GM18868 (cell line): Measurements from ENCODE around the gene WDR59.
A peak's percentile ranks its signal among the peaks of the same experiment; 100 is the strongest.

Experiments
- ATAC-seq: cut with Tn5 transposase; IDR thresholded peaks from one replicate; pipeline ENCODE4 v1.9.1; 2021; ENCODE audit warnings: mild to moderate bottlenecking, moderate library complexity; ENCODE audit not compliant: unreplicated experiment

The WDR59 gene

DNA sequence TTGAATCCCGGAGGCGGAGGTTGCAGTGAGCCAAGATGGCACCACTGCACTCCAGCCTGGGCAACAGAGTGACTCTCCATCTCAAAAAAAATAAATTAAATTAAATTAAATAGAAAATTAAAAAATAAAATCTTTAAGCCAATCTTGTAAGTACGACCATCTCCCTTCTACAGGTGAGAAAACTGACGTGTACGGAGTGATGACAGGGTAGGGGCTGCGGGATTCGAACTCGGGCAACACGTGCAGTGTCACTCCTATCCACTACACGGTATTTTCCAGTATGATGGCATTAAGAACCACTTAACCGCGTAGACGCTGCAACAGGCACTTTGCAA lies 762 bp downstream of the WDR59 start:
- no peak for ATAC-seq

DNA sequence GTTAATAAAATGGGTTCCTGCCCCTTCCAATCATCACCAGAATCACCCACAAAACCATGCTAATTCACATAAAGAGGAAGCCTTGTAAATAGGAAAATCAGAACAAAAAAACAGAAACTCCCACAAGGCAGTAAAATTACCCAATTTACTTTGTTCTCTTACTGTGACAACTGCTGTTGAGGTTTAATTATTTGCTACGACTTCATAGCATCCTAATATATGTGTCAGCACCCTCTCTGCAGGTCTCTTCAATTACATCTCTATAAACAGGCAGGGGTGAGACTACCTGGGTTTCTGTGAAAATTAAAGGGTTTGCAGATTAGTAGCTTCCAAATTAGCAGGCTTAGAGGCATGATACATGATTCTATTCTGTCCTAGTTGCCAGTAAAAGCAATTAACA lies 2.7 kb downstream of the WDR59 start:
- no peak for ATAC-seq

DNA sequence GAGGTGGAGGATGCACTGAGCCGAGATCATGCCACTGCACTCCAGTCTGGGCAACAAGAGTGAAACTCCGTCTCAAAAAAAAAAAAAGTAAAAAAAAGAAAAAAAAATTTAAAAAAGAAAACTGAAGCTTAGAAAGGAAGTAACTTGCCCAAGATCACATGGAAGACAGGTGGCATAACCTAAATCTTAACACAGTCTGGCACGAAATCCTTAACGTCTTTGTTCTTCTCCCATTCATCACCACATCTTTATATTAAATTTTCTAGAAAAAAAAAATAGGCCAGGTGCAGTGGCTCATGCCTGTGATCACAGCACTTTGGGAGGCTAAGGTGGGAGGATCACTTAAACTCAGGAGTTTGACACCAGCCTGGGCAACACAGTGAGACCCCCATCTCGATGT lies 9.3 kb downstream of the WDR59 start:
- ATAC-seq, result no peak

DNA sequence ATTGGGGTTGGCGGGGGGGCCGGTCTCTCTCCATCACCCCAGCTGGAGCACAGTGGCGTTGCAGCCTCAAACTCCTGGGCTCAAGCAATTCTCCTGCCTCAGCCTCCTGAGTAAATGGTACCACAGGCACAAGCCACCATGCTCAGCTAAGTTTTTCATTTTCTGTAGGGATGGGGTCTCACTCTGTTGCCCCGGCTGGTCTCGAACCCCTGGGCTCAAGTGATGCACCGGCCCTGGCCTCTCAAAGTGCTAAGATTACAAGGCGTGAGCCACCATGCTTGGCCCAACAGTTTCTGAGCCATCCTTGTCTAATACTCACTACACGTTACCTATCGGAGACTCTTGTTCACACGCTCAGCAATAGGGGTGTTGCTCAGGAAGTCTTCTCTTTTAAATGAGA lies 11.6 kb downstream of the WDR59 start:
- ATAC-seq, result no peak

DNA sequence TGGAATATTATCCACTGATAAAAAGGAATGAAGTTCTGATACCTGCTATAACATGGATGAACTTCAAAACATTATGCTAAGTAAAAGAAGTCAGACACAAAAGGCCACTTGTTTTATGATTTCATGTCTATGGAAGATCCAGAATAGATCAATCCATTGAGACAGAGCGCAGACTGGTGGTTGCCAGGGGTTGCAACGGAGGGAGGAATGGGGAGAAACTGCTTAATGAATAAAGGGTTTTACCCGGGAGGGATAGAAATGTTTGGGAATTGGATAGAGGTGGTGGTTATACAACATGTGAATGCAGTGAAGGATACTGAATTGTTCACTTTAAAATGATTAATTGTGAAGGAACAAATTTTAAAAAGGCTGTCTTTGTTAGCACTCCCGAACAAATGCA lies 30.2 kb downstream of the WDR59 start:
- no peak for ATAC-seq

DNA sequence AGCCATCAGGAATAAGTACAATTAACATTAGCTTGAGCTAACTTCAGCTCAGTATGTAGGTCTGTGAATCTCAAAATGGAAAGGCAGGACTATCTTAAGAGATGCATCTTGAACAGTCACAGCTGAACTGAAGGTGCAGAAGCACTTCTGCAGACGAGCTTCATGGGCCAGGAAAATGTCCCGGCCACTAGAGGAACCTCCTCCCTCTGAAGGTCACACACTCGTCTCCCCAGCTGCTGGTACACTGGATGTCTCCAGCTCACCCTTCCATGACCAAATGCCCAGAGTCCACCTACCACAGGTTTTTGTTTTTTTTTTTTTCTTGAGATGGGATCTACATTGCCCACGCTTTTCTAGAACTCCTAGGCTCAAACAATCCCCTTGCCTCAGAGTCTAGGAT lies 33.2 kb downstream of the WDR59 start:
- ATAC-seq, result no peak

DNA sequence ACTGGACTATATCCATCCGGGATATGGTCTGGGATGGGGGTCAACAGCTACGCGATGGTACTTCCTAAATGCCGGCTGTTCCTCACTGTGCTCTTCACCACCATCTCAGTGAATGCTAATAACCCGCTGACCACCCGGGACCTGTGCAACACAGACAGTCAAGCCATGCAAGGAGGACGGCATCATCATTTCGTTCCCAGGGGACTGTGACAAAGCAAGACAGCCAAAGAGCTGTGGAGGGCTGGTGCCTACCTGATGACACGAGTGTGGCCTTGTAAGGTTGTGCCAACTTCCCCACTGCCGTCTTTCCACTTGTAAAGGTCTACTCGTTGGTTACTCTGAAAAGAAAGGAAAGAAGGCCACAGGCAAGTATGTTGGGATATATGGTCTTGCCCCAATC lies 33.7 kb downstream of the WDR59 start:
- no peak for ATAC-seq

DNA sequence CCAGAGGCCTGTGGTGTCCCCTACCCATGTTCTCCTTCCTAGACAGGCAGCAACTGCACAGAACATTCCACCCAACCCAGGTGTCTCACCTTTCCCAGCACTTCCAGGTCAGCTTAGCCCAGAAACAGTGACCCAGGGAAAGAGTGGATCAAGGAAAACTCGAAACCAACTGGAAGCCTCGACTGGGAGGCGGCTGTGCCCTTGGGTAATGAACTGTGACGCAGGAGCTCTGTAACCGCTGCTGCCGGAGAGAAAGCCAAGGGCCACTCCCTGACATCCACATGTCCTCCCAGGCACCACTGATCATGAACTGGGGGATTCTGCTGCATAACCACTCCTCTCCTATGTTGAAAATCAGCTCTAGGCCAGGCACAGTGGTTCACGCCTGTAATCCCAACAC lies 34.4 kb downstream of the WDR59 start:
- no peak for ATAC-seq

DNA sequence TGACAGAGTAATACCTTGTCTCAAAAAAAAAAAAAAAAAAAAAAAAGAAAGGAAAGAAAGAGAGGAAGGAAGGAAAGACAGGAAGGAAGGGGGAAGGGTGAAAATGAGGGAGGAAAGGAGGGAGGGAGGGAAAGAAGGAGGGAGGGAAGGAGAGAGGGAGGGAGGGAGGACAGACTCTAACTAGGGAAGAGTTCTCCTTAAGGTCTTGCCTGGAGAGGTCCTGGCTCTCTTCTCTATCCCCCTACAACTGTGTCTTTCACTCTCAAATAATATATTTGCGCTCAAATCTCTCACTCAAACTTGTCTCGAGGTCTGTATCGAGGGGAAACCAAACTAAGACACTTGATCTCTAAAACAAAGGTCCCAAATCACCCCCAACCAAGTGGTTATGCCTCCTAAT lies 35.6 kb downstream of the WDR59 start:
- ATAC-seq, result no peak

DNA sequence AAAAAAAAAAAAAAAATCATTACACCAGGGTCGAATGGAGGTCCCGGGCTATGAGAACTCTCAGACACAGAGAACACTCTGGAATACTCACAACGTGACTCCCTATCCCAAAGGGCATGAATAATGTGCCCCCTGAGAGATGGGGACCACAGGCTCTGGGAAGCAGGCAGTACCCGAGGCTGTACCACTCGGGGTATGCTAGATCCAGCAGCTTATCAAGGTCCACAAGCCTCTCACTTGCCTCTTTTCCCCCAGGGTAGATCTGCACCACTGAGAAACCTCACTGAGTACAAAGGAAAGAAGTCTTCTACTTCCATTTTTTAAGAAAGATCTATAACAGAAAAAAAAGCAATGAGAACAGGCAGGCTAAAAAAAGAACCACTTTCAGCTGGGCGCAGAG lies 40.5 kb downstream of the WDR59 start:
- ATAC-seq, result no peak

DNA sequence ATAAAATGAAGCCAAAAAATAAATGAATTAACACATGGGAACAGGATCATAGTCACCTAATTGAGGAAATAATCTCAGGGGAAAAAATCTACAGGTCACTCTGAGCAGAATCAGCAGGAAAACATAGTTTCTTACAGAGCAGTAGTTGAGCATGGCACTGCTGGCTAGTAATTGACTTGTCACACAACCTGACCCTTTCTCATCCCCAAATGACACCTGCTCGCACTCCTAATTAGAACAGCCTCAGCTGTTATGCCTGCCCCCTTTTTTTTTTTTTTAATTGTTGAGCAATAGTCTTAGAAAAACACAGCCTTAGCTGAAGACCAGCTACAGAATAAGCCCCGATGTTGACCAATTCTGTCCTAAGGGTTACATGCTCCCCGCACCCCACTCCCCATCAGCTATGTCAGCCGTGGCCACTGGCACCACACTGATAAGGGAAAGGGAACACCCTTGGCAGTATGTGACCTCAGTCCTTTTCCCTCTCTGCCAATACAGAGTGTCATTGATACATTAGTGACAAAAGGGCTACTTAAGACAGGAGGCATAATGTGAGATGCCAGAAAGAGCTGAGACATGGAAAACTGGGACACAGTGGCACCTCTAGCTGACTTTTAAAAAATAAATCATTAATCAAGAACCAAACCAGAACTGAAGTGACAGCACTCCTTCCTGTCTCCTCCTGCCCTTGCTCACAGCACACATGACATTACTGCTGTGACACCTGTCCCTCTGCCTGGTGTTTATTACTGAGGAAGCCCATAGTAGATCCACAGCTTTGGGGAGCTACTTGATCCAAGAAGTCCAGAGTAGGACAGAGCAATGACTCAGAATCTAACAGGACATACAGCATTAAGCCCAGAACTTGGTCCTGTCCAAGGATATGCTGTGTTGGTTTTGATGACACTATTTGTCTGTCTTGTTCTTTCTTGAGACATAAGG lies 41.7 kb downstream of the WDR59 start:
- ATAC-seq, result no peak

DNA sequence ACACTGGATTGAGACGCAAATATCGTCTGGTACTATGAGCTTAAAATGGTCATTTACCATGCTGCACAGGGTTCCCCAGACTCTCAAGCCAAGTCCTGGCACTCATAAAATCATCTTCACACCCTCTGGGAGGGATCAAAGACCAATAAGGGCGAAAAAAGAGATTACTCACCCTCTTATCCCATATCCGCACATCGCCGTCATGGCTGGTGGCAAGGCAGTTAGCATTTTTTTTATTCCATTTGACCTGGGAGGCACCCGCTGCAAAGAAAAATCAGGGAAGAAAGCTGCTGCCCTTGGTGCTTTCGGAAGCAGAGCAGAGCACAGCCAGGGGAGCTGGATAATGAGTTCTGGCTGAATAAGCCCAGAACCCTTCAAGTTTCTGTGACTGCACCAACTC lies 42.4 kb downstream of the WDR59 start:
- no peak for ATAC-seq

DNA sequence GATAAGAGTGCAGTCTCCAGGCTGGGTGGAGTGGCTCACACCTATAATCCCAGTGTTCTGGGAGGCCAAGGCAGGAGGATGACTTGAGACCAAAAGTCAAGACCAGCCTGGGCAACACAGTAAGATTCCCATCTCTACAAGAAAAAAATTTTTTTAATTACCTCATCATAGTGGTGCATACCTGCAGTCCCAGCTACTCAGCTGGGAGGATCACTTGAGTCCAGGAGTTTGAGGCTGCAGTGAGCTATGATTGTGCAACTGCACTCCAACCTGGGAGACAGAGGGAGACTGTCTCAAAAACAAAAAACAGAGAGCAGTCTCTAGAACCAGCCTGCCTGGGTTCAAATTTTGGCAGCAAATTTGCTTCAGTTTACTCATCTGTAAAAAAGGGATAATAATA lies 45.2 kb downstream of the WDR59 start:
- no peak for ATAC-seq

DNA sequence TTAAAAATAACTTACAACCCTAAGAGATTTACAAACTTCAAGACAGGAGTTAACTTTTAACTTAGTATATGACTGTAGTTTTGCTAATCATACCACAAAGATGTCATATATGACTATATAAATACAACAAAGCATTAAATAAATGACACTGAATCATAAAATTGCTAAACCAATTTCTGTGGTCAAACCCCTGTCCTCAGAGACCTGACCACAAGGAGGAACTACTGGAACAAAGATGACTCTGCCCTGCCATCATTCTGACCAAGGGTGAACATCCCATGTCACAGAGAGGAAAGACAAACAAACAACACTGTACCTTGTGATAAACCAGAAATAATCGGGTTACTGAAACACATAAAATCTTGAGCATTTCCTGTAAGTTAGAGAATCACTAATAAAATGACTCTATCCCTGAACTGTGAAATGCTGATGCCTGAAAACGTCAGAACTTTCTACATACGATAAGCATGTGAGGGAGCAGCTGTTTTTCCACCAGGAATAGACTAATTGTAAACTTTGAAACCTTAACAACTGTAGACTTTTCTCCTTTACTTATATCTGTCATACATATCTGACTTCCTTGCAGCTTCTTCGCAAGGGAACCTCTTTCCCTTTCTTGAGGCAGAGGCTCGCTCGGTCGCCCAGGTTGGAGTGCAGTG lies 47.9 kb downstream of the WDR59 start:
- ATAC-seq, result peak; percentile 83

DNA sequence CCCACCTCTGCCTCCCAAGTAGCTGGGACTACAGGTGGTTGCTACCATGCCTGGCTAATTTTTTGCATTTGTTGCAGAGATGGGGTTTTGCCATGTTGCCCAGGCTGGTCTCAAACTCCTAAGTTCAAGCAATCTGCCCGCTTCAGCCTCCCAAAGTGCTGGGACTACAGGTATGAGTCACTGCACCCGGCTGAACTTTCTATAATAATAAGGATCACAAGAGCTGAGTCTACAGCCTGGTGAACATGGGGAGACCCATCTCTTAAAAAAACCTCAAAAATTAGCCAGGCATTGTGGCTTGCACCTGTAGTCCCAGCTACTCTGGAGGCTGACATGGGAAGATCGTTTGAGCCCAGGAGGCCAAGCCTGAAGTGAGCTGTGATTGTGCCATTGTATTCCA lies 53.5 kb downstream of the WDR59 start:
- no peak for ATAC-seq

DNA sequence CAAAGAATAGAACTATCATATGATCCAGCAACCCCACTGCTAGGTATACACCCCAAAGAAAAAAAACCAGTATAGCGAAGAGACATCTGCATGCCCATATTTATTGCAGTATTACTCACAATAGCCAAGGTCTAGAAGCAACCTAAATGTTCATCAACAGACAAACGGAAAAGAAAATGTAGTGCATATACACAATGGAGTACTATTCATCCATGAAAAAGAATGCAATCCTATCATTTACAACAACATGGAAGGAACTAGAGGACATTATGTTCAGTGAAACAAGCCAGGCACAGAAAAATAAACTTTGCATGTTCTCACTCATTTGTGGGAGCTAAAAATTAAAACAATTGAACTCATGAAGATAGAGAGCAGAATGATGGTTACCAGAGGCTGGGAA lies 55.3 kb downstream of the WDR59 start:
- ATAC-seq, result no peak

DNA sequence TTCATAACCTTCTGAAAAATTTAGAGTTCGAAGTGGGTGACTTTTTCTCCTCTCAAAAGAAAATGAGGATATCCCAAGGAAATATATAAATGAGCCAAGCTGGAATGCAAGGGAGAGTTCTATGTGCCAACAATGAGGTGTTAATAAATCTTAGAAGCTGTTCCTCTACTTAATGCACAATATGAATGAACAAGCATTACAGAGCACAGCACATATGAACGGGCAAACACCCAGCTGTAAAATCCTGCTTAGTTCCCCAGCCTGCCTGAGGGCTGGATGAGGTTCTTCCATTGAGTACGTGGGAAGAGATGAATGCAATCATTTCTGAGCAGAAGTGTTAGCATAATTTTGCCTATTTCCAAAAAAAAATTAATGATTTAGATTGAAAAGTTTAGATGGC lies 58.1 kb downstream of the WDR59 start:
- ATAC-seq, result no peak

DNA sequence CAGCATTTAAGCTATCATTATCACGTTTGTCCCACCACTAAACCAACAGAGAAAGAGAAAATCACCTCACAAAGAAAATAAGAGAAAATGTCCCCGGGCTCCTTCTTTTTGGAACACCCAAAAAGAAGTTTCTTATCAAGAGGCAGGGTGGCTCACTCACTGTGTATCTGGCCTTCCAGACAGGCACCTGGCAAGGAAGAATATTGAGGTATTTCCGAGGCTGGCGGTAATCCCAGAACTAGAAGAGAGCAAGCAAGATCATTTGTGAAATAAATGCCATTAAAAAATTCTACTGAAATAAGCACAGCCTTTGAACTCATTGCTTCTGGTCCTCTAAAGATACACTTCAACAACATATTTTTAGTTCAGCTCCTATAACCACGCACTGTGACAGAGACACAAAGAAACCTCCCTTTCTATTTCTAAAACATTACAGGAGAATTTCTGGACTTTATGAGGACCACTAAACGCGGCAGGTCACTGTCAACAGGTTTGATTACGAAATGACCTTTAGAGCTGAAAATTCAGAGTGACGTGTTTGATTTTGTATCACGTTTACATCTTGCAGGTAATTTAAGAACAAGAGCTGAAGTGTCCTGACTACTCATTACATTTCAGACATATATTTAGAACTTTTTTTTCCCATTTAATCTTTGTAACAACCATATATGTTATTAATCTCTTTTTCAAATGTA lies 61.0 kb downstream of the WDR59 start:
- ATAC-seq, result no peak

DNA sequence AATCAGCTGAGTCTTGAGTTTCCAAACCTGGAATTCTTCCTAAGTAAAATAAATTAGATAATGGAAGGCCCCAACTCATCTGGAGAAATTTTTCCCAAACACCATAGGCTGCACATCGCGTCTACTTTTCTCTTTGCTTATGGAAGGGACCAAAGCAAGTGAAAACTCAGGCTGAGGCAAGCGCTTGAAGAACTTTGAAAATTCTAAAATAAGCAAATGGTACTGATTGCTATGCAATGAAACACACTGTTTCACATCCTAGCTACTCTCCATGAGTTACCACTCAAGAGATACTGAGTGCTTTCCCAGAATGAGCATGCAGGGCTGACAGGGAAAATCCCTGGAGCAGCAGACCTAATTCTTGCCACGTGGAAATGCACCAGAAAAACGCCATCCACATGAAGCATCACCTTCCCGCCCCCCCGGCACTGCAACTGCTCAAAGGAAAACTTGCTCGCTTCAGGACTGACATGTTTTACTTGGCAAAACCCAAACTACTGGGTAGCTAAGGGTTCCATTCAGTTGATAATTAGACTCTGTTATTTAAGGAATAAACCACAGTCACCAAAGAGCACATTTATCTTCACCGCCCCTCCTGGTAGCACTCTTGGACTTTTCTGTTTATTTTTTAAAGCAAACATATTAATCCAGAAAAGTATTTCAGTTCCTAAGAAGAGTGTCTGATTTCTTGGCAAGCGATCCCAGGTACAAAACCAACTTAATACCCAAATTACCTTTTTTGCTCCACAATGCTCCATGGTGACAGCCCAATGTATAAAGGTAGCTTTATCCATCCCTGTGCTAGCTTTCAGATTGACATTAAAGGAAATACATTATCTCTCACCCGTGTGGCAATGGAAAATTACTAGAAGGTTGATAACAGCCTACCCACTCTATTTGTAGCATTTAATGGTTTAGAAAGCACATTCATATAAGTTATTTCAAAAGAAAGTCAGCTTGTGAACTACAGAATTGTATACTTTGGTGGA lies 62.5 kb downstream of the WDR59 start:
- no peak for ATAC-seq

DNA sequence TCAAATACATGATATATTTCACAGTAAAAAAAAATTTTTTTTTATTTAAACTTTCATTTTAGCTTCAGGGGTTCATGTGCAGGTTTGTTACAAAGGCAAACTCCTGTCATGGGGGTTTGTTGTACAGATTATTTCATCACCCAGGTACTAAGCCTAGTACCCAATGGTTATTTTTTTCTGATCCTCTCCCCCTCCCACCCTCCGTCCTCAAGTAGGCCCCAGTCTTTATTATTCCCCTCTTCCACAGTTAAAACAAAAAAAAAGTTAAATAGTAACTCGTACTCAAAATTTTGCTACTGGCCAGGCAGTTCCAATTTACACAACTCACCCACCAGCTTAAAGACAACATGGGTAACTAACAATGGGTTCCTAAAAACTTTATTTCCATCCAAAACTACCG lies 63.9 kb downstream of the WDR59 start:
- no peak for ATAC-seq

DNA sequence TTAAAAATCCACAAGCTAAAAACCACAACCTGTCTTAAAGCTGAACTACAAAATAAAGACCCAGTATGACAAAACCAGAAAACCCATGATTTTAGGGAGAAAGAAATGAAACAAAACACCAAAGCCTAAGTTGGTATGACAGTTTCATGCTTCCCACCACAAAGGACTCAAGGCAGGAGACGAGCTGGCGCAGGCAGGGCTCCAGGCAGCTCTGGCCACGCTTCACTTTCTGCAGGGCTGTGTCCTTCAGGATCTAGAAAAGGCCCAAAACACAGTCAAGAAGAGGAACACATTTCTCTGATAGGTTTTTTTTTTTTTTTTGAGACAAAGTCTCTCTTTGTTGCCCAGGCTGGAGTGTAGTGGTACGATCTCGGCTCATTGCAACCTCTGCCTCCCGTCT lies 75.3 kb downstream of the WDR59 start:
- no peak for ATAC-seq
